Measurements from ENCODE around the gene FAXC. TPM values are rescaled to one million over a fixed set of nuclear protein-coding genes. Genes with fewer than 3 reads are reported as not detected.

The FAXC gene
- total RNA-seq = under 1 TPM in 3 of 4 donors, not detected in 1; 0.06 to 0.40 (median 0.21) TPM
- polyA plus RNA-seq = 0.45 TPM
- long read RNA-seq, donor 1 = 0 reads
- long read RNA-seq, donor 2 = 0 reads
- long read RNA-seq, donor 3 = 0 reads
- long read RNA-seq, donor 4 = 0 reads

GRCh38 chr6:99349171-99350141 lies at the start of gene FAXC:
FAXC (minus strand) TSS chr6:99349674; CDS start chr6:99349372, 302 bp downstream.
- intact Hi-C loops (cut with DNase I) = no loop called here
- peak; percentile 62 to 65 for ATAC-seq
- Histone ChIP-seq H3K27me3 (ENCODE audit: control insufficient read depth, insufficient read depth) (peaks cover 2% of the 10 kb centered on the region), H3K27ac (ENCODE audit: low read length) (no peak within 1 kb of the TSS), H3K4me1 (ENCODE audit: control insufficient read depth, insufficient read depth, low read length) (no peaks in the 10 kb centered on the region), H3K9me3 (ENCODE audit: control insufficient read depth, low read length) (no peaks in the 10 kb centered on the region), H3K4me3 (ENCODE audit: low read length) (peak within 1 kb of the TSS; percentile 71)
- peak; percentile 17 to 46 (median 39) for DNase-seq
- WGBS = under 1% methylated on average over 104 of the region's 108 CpGs

GRCh38 chr6:99397287-99397686 lies 47.8 kb upstream of the FAXC start:
- no peaks in the 10 kb centered on the region for H3K4me1 ChIP-seq (ENCODE audit: control insufficient read depth, insufficient read depth, low read length)
- H3K27ac ChIP-seq (ENCODE audit: low read length) = no peak overlapping the region
- intact Hi-C loops (cut with DNase I) = no loop called here
- H3K27me3 ChIP-seq (ENCODE audit: control insufficient read depth, insufficient read depth) = no peaks in the 10 kb centered on the region
- ATAC-seq = no peak
- DNase-seq = no peak
- no peak overlapping the region for H3K4me3 ChIP-seq (ENCODE audit: low read length)
- 37% methylated on average over 1 of the region's 1 CpG for WGBS
- no peaks in the 10 kb centered on the region for H3K9me3 ChIP-seq (ENCODE audit: control insufficient read depth, low read length)

GRCh38 chr6:99393698-99394531 lies 44.4 kb upstream of the FAXC start, which contains the start of gene COQ3:
COQ3 (minus strand) TSS chr6:99394195; CDS start chr6:99394179, 16 bp downstream.
- no peaks in the 10 kb centered on the region for H3K9me3 ChIP-seq (ENCODE audit: control insufficient read depth, low read length)
- no peaks in the 10 kb centered on the region for H3K4me1 ChIP-seq (ENCODE audit: control insufficient read depth, insufficient read depth, low read length)
- H3K4me3 ChIP-seq (ENCODE audit: low read length) = peak within 1 kb of the TSS; percentile 90
- DNase-seq (peak; percentile 75 to 90 (median 90)), ATAC-seq (peak; percentile 93 to 94)
- peak within 1 kb of the TSS; percentile 83 for H3K27ac ChIP-seq (ENCODE audit: low read length)
- intact Hi-C loops (cut with DNase I) = no loop called here
- 10% methylated on average over 56 of the region's 56 CpGs for WGBS
- H3K27me3 ChIP-seq (ENCODE audit: control insufficient read depth, insufficient read depth) = no peaks in the 10 kb centered on the region

- Histone ChIP-seq H3K27ac (ENCODE audit: low read length) (peak overlapping the region; percentile 83), H3K4me3 (ENCODE audit: low read length) (peak overlapping the region; percentile 90), H3K4me1 (ENCODE audit: control insufficient read depth, insufficient read depth, low read length) (no peaks in the 10 kb centered on the region), H3K27me3 (ENCODE audit: control insufficient read depth, insufficient read depth) (no peaks in the 10 kb centered on the region), H3K9me3 (ENCODE audit: control insufficient read depth, low read length) (no peaks in the 10 kb centered on the region)
- intact Hi-C loops (cut with DNase I) = no loop called here
- WGBS = 21% methylated on average over 2 of the region's 2 CpGs
- peak; percentile 4 to 9 for ATAC-seq
- no peak for DNase-seq
Observed at GRCh38 chr6:99393366-99393697, 43.9 kb upstream of the FAXC start.

- WGBS = 96% methylated on average over 3 of the region's 3 CpGs
- ATAC-seq (no peak), DNase-seq (no peak)
- no peak overlapping the region for H3K27ac ChIP-seq (ENCODE audit: low read length)
- no peaks in the 10 kb centered on the region for H3K27me3 ChIP-seq (ENCODE audit: control insufficient read depth, insufficient read depth)
- no peaks in the 10 kb centered on the region for H3K9me3 ChIP-seq (ENCODE audit: control insufficient read depth, low read length)
- intact Hi-C loops (cut with DNase I) = no loop called here
- H3K4me3 ChIP-seq (ENCODE audit: low read length) = no peak overlapping the region
- H3K4me1 ChIP-seq (ENCODE audit: control insufficient read depth, insufficient read depth, low read length) = no peaks in the 10 kb centered on the region
Observed at GRCh38 chr6:99390896-99391295, 41.4 kb upstream of the FAXC start.

- H3K4me3 ChIP-seq (ENCODE audit: low read length) = no peak overlapping the region
Observed at GRCh38 chr6:99384507-99384906, 35.0 kb upstream of the FAXC start.

GRCh38 chr6:99378636-99379035 lies 29.2 kb upstream of the FAXC start:
- Histone ChIP-seq H3K9me3 (ENCODE audit: control insufficient read depth, low read length) (no peaks in the 10 kb centered on the region), H3K27ac (ENCODE audit: low read length) (no peak overlapping the region), H3K4me3 (ENCODE audit: low read length) (no peak overlapping the region), H3K4me1 (ENCODE audit: control insufficient read depth, insufficient read depth, low read length) (no peaks in the 10 kb centered on the region), H3K27me3 (ENCODE audit: control insufficient read depth, insufficient read depth) (no peaks in the 10 kb centered on the region)
- intact Hi-C loops (cut with DNase I) = no loop called here
- ATAC-seq (no peak), DNase-seq (no peak)

More at GRCh38 chr6:99384507-99384906, 35.0 kb upstream of the FAXC start:
- no peaks in the 10 kb centered on the region for H3K9me3 ChIP-seq (ENCODE audit: control insufficient read depth, low read length)
- DNase-seq (no peak), ATAC-seq (no peak)
- no peak overlapping the region for H3K27ac ChIP-seq (ENCODE audit: low read length)
- no peaks in the 10 kb centered on the region for H3K27me3 ChIP-seq (ENCODE audit: control insufficient read depth, insufficient read depth)
- 98% methylated on average over 3 of the region's 3 CpGs for WGBS
- intact Hi-C loops (cut with DNase I) = no loop called here
- H3K4me1 ChIP-seq (ENCODE audit: control insufficient read depth, insufficient read depth, low read length) = no peaks in the 10 kb centered on the region

- H3K27ac ChIP-seq (ENCODE audit: low read length) = no peak overlapping the region
- intact Hi-C loops (cut with DNase I) = no loop called here
- no peak overlapping the region for H3K4me3 ChIP-seq (ENCODE audit: low read length)
- no peaks in the 10 kb centered on the region for H3K4me1 ChIP-seq (ENCODE audit: control insufficient read depth, insufficient read depth, low read length)
- ATAC-seq (no peak), DNase-seq (no peak)
- no peaks in the 10 kb centered on the region for H3K27me3 ChIP-seq (ENCODE audit: control insufficient read depth, insufficient read depth)
- H3K9me3 ChIP-seq (ENCODE audit: control insufficient read depth, low read length) = no peaks in the 10 kb centered on the region
Observed at GRCh38 chr6:99369533-99369932, 20.1 kb upstream of the FAXC start.

GRCh38 chr6:99366852-99367251 lies 17.4 kb upstream of the FAXC start:
- H3K4me1 ChIP-seq (ENCODE audit: control insufficient read depth, insufficient read depth, low read length) = no peaks in the 10 kb centered on the region
- 96% methylated on average over 2 of the region's 2 CpGs for WGBS
- no peaks in the 10 kb centered on the region for H3K9me3 ChIP-seq (ENCODE audit: control insufficient read depth, low read length)
- ATAC-seq (no peak), DNase-seq (no peak)
- H3K27me3 ChIP-seq (ENCODE audit: control insufficient read depth, insufficient read depth) = no peaks in the 10 kb centered on the region
- intact Hi-C loops (cut with DNase I) = no loop called here
- H3K4me3 ChIP-seq (ENCODE audit: low read length) = no peak overlapping the region
- no peak overlapping the region for H3K27ac ChIP-seq (ENCODE audit: low read length)

- ATAC-seq = no peak
- H3K27ac ChIP-seq (ENCODE audit: low read length) = no peak overlapping the region
- H3K4me3 ChIP-seq (ENCODE audit: low read length) = no peak overlapping the region
- DNase-seq = no peak
- peaks cover 4% of the 10 kb centered on the region for H3K27me3 ChIP-seq (ENCODE audit: control insufficient read depth, insufficient read depth)
- intact Hi-C loops (cut with DNase I) = no loop called here
- no peaks in the 10 kb centered on the region for H3K4me1 ChIP-seq (ENCODE audit: control insufficient read depth, insufficient read depth, low read length)
- no peaks in the 10 kb centered on the region for H3K9me3 ChIP-seq (ENCODE audit: control insufficient read depth, low read length)
- 83% methylated on average over 5 of the region's 5 CpGs for WGBS
Observed at GRCh38 chr6:99364026-99364425, 14.6 kb upstream of the FAXC start.
